ENCODE data around the gene TTC34.

TTC34 gene

DNA sequence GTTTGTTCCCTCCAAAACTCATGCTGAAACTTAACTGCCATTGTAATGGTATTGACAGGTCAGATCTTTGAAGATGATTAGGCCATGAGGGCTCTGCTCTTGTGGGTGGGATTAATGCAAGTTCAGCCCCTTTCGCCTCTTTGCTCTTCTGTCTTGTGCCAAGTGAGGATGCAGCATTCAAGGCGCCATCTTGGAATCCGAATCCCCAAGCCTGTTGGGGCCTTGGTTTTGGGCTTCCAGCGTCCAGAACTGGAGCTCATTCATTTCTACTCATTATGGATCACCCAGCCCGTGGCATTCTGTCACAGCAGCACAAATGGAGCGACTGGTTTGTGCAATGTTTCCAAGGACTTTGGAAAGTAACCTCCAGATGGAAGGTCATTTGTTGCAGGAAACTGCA, 5.6 kb downstream of the TTC34 start:
- no peaks in the 10 kb centered on the region for H3K79me2 ChIP-seq (ENCODE audit: control insufficient read depth, insufficient read depth, low read length, poor library complexity)
- no peak overlapping the region for H3K4me2 ChIP-seq (ENCODE audit: low read length)
- no peak overlapping the region for H3K18ac ChIP-seq (ENCODE audit: low read length)
- H3K23ac ChIP-seq (ENCODE audit: low read length) = no peak overlapping the region
- H4K12ac ChIP-seq (ENCODE audit: low read depth, low read length) = no peak overlapping the region
- no CpG with 5 or more reads among the region's 6 CpGs for whole genome bisulfite sequencing (ENCODE audit: extremely low coverage, insufficient coverage, insufficient read length)
- H3K79me1 ChIP-seq (ENCODE audit: low read length) = no peaks in the 10 kb centered on the region
- H3K4me3 ChIP-seq (ENCODE audit: low read depth, low read length) = no peak overlapping the region
- H3K9ac ChIP-seq (ENCODE audit: low read length) = no peak overlapping the region
- no peaks in the 10 kb centered on the region for H3K36me3 ChIP-seq (ENCODE audit: control insufficient read depth in 1 of 2, insufficient read depth in 2 of 2, low read length in 2 of 2)
- H3K4ac ChIP-seq (ENCODE audit: low read depth, low read length) = no peak overlapping the region
- peaks cover 30% of the 10 kb centered on the region for H3K9me3 ChIP-seq (ENCODE audit: insufficient read depth, low read depth, low read length)
- H4K8ac ChIP-seq (ENCODE audit: low read depth, low read length) = no peak overlapping the region
- no peak overlapping the region for H3K27ac ChIP-seq (ENCODE audit: low read depth, low read length)
- no peak overlapping the region for H2BK12ac ChIP-seq (ENCODE audit: low read length)
- DNase-seq = no peak
- no peak overlapping the region for H2BK120ac ChIP-seq (ENCODE audit: insufficient read depth, low read length, poor library complexity)
- H3K27me3 ChIP-seq (ENCODE audit: insufficient read depth, low read length) = no peaks in the 10 kb centered on the region
- no peak overlapping the region for H4K91ac ChIP-seq (ENCODE audit: low read depth, low read length)
- H3K14ac ChIP-seq (ENCODE audit: low read length) = no peak overlapping the region
- H3K4me1 ChIP-seq (ENCODE audit: control insufficient read depth in 1 of 2, insufficient read depth in 2 of 2, low read length in 2 of 2) = no peaks in the 10 kb centered on the region
- H2AK5ac ChIP-seq (ENCODE audit: low read length) = no peak overlapping the region
- H2AFZ ChIP-seq (ENCODE audit: insufficient read depth, low read length, poor library complexity) = no peak overlapping the region
- H2BK5ac ChIP-seq (ENCODE audit: low read depth, low read length, poor library complexity) = no peak overlapping the region

DNA sequence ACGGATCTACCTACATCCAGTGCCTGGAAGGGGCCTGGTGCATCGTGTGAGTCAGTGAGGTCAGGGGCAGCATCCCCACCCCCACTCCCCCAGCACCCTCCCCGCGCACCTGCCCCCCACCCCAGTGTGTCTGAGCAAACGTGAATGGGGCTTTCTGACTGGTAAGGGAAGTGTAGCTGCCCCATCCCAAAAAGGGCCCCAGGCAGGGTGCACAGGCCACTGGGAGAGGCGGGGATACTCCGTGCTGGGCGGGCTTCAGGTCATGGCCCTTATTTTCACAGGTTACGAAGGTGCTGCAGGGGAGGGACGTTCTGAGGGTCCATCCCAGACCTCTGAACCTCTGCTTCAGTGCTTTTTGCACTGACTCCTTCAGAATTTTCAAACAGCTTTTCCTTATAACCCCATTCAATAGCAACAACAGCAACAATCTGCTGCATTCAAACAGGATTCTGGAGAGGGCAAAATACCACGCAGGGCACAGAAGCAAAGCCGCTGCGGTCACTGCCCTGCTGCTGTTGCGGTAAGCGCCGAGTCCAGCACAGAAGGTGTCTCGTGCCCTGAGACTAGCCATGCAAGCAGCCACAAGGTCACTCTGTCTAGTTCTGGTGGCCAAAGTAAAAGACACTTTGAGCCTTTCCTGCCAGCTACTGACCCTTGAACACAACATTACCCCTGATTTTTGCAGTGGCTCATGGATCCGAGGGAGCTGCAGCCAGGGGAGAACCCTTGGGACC, 10.3 kb downstream of the TTC34 start:
- Histone ChIP-seq H3K27me3 (ENCODE audit: insufficient read depth, low read length) (no peaks in the 10 kb centered on the region), H3K4me2 (ENCODE audit: low read length) (no peak overlapping the region), H3K79me1 (ENCODE audit: low read length) (no peaks in the 10 kb centered on the region), H2AFZ (ENCODE audit: insufficient read depth, low read length, poor library complexity) (no peak overlapping the region), H2BK120ac (ENCODE audit: insufficient read depth, low read length, poor library complexity) (no peak overlapping the region), H3K9me3 (ENCODE audit: insufficient read depth, low read depth, low read length) (peaks cover 43% of the 10 kb centered on the region), H3K9ac (ENCODE audit: low read length) (no peak overlapping the region), H3K18ac (ENCODE audit: low read length) (no peak overlapping the region), H4K91ac (ENCODE audit: low read depth, low read length) (no peak overlapping the region), H3K23ac (ENCODE audit: low read length) (no peak overlapping the region), H4K12ac (ENCODE audit: low read depth, low read length) (no peak overlapping the region), H2BK12ac (ENCODE audit: low read length) (no peak overlapping the region), H3K4ac (ENCODE audit: low read depth, low read length) (no peak overlapping the region), H3K27ac (ENCODE audit: low read depth, low read length) (no peak overlapping the region), H3K79me2 (ENCODE audit: control insufficient read depth, insufficient read depth, low read length, poor library complexity) (no peaks in the 10 kb centered on the region), H3K14ac (ENCODE audit: low read length) (no peak overlapping the region), H3K36me3 (ENCODE audit: control insufficient read depth in 1 of 2, insufficient read depth in 2 of 2, low read length in 2 of 2) (no peaks in the 10 kb centered on the region), H3K4me3 (ENCODE audit: low read depth, low read length) (no peak overlapping the region), H4K8ac (ENCODE audit: low read depth, low read length) (no peak overlapping the region), H2BK5ac (ENCODE audit: low read depth, low read length, poor library complexity) (no peak overlapping the region), H3K4me1 (ENCODE audit: control insufficient read depth in 1 of 2, insufficient read depth in 2 of 2, low read length in 2 of 2) (no peaks in the 10 kb centered on the region), H2AK5ac (ENCODE audit: low read length) (no peak overlapping the region)
- WGBS (ENCODE audit: extremely low coverage, insufficient coverage, insufficient read length) = no CpG with 5 or more reads among the region's 18 CpGs
- no peak for DNase-seq

DNA sequence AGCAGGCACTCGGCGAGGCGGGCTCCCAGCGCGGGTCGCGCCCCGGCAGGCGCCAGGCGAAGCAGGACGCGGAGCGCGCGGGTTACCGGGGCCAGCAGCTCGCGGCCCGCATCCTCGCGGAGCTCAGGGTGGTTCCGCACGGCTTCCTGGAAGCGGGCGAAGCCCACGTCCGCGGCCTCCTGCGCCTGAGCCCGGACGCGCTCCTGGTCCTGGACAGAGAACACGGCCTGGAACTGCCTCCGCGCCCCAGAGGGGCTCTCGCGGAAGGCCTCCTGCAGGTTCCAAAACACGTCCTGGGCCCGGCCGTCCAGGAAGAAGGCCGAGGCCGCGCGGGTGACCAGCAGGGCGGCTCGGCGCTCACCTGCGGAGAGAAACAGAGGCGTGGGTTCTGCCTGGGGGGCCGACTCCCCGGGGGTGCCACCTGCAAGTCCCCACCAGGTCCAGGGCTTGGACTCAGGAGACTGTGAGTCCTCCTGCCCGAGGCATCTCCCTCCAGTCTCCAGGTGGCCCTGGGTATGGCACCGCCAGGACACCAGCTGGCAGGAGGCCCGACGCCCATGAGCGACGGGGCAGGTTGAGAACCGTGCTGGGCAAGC, 11.4 kb downstream of the TTC34 start:
- H2BK12ac ChIP-seq (ENCODE audit: low read length) = no peak overlapping the region
- no peak overlapping the region for H3K27ac ChIP-seq (ENCODE audit: low read depth, low read length)
- no peak overlapping the region for H2AK5ac ChIP-seq (ENCODE audit: low read length)
- H4K12ac ChIP-seq (ENCODE audit: low read depth, low read length) = no peak overlapping the region
- no peaks in the 10 kb centered on the region for H3K36me3 ChIP-seq (ENCODE audit: control insufficient read depth in 1 of 2, insufficient read depth in 2 of 2, low read length in 2 of 2)
- H3K4me3 ChIP-seq (ENCODE audit: low read depth, low read length) = no peak overlapping the region
- no peak overlapping the region for H3K9ac ChIP-seq (ENCODE audit: low read length)
- DNase-seq = no peak
- H2AFZ ChIP-seq (ENCODE audit: insufficient read depth, low read length, poor library complexity) = no peak overlapping the region
- H3K4me2 ChIP-seq (ENCODE audit: low read length) = no peak overlapping the region
- H3K18ac ChIP-seq (ENCODE audit: low read length) = no peak overlapping the region
- H3K79me2 ChIP-seq (ENCODE audit: control insufficient read depth, insufficient read depth, low read length, poor library complexity) = no peaks in the 10 kb centered on the region
- no peak overlapping the region for H4K8ac ChIP-seq (ENCODE audit: low read depth, low read length)
- H3K4ac ChIP-seq (ENCODE audit: low read depth, low read length) = no peak overlapping the region
- H3K27me3 ChIP-seq (ENCODE audit: insufficient read depth, low read length) = no peaks in the 10 kb centered on the region
- H4K91ac ChIP-seq (ENCODE audit: low read depth, low read length) = no peak overlapping the region
- H2BK5ac ChIP-seq (ENCODE audit: low read depth, low read length, poor library complexity) = no peak overlapping the region
- H3K79me1 ChIP-seq (ENCODE audit: low read length) = no peaks in the 10 kb centered on the region
- no peaks in the 10 kb centered on the region for H3K4me1 ChIP-seq (ENCODE audit: control insufficient read depth in 1 of 2, insufficient read depth in 2 of 2, low read length in 2 of 2)
- H3K9me3 ChIP-seq (ENCODE audit: insufficient read depth, low read depth, low read length) = peaks cover 47% of the 10 kb centered on the region
- no CpG with 5 or more reads among the region's 58 CpGs for WGBS (ENCODE audit: extremely low coverage, insufficient coverage, insufficient read length)
- H3K23ac ChIP-seq (ENCODE audit: low read length) = no peak overlapping the region
- H3K14ac ChIP-seq (ENCODE audit: low read length) = no peak overlapping the region
- H2BK120ac ChIP-seq (ENCODE audit: insufficient read depth, low read length, poor library complexity) = no peak overlapping the region

DNA sequence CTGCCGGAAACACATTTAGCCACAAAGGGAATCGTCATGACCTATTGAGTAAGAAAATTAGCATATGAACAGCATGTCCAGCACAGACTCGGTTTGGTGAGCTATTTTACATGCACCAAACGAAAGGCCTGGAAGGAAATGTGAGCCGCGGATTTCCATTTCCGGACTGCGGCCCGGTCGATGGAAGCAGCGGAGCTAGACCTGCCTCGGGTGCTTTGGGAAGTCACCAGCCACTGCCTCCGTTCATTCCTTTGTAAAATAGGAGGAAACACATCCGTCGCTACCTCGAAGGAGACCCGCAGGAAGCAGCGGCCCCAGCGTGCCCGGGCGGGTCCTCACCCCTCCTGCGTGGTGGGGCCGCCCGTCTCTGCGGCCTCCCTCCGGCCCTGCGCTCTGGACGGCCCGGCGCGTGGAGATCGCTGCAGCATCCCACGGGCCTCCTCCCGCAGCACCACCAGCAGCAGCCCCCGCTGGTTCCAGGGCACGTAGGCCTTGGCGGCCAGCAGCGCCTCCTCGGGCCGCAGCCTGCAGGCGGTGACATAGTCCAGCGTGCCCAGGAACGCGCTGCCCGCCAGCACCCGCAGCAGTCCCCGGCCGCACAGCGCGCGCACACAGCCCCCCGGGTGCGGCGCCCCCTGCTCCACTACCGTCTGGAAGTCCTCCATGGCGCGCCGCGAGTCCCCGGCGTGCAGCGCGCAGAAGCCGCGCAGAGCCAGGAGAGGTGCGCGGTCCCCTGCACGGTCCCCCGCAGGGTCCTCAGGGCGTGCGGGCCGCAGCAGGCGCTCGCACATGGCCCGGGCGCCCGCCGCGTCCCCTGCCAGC, 12.1 kb downstream of the TTC34 start:
- H3K27me3 ChIP-seq (ENCODE audit: insufficient read depth, low read length) = no peaks in the 10 kb centered on the region
- no peak overlapping the region for H3K4me3 ChIP-seq (ENCODE audit: low read depth, low read length)
- no peak overlapping the region for H3K27ac ChIP-seq (ENCODE audit: low read depth, low read length)
- H2AK5ac ChIP-seq (ENCODE audit: low read length) = no peak overlapping the region
- no peak overlapping the region for H3K9ac ChIP-seq (ENCODE audit: low read length)
- no peaks in the 10 kb centered on the region for H3K79me2 ChIP-seq (ENCODE audit: control insufficient read depth, insufficient read depth, low read length, poor library complexity)
- H3K4me2 ChIP-seq (ENCODE audit: low read length) = no peak overlapping the region
- peaks cover 52% of the 10 kb centered on the region for H3K9me3 ChIP-seq (ENCODE audit: insufficient read depth, low read depth, low read length)
- H2BK120ac ChIP-seq (ENCODE audit: insufficient read depth, low read length, poor library complexity) = no peak overlapping the region
- no peak overlapping the region for H4K91ac ChIP-seq (ENCODE audit: low read depth, low read length)
- no CpG with 5 or more reads among the region's 79 CpGs for WGBS (ENCODE audit: extremely low coverage, insufficient coverage, insufficient read length)
- no peaks in the 10 kb centered on the region for H3K4me1 ChIP-seq (ENCODE audit: control insufficient read depth in 1 of 2, insufficient read depth in 2 of 2, low read length in 2 of 2)
- H2AFZ ChIP-seq (ENCODE audit: insufficient read depth, low read length, poor library complexity) = no peak overlapping the region
- no peak overlapping the region for H4K8ac ChIP-seq (ENCODE audit: low read depth, low read length)
- no peak overlapping the region for H3K18ac ChIP-seq (ENCODE audit: low read length)
- DNase-seq = no peak
- H4K12ac ChIP-seq (ENCODE audit: low read depth, low read length) = no peak overlapping the region
- no peaks in the 10 kb centered on the region for H3K36me3 ChIP-seq (ENCODE audit: control insufficient read depth in 1 of 2, insufficient read depth in 2 of 2, low read length in 2 of 2)
- H3K79me1 ChIP-seq (ENCODE audit: low read length) = no peaks in the 10 kb centered on the region
- H3K14ac ChIP-seq (ENCODE audit: low read length) = no peak overlapping the region
- no peak overlapping the region for H3K23ac ChIP-seq (ENCODE audit: low read length)
- no peak overlapping the region for H2BK5ac ChIP-seq (ENCODE audit: low read depth, low read length, poor library complexity)
- no peak overlapping the region for H2BK12ac ChIP-seq (ENCODE audit: low read length)
- no peak overlapping the region for H3K4ac ChIP-seq (ENCODE audit: low read depth, low read length)
